HepG2 (cell line): ENCODE results near the gene SSU72. TPM values are rescaled to one million over a fixed set of nuclear protein-coding genes. Genes with fewer than 3 reads are reported as not detected.

ENCODE experiments used
- CBFB ChIP-seq: sonication (generic); formaldehyde crosslinking; IDR thresholded peaks from 2 replicates; pipeline ENCODE4 v1.4.0; 2020; ENCODE audit warnings: missing genetic modification reagents
- CERS6 ChIP-seq: sonication (generic); formaldehyde crosslinking; IDR thresholded peaks from 2 replicates; pipeline ENCODE4 v1.5.0; 2020; ENCODE audit warnings: missing genetic modification reagents
- FOXO1 ChIP-seq: sonication (generic); formaldehyde crosslinking; IDR thresholded peaks from 2 replicates; pipeline ENCODE4 v1.4.0; 2020; ENCODE audit warnings: missing genetic modification reagents
- GMEB1 ChIP-seq: sonication (generic); formaldehyde crosslinking; IDR thresholded peaks from 2 replicates; pipeline ENCODE4 v1.5.1; 2020; ENCODE audit warnings: missing genetic modification reagents, mild to moderate bottlenecking, borderline replicate concordance
- HDAC6 ChIP-seq: fragments of 200-600 bp; sonication (generic); IDR thresholded peaks from 2 replicates; pipeline ENCODE4 v1.7.0; 2017; ENCODE audit warnings: mild to moderate bottlenecking, antibody characterized with exemption, low read length, low read depth
- HOXA3 ChIP-seq: sonication (generic); formaldehyde crosslinking; IDR thresholded peaks from 2 replicates; pipeline ENCODE4 v1.5.0; 2020; ENCODE audit warnings: missing genetic modification reagents
- MED13 ChIP-seq: sonication (generic); formaldehyde crosslinking; IDR thresholded peaks from 2 replicates; pipeline ENCODE4 v1.5.0; 2020; ENCODE audit warnings: missing genetic modification reagents
- MLX ChIP-seq: IDR thresholded peaks from 2 replicates; pipeline ENCODE4 v1.6.1; 2016
- MXI1 ChIP-seq: IDR thresholded peaks from 3 replicates; pipeline ENCODE4 v1.6.1; 2012; ENCODE audit warnings: low read depth, low read length, inconsistent platforms, borderline replicate concordance
- NR2C2 ChIP-seq: sonication (generic); formaldehyde crosslinking; IDR thresholded peaks from 2 replicates; pipeline ENCODE4 v1.4.0; 2020; ENCODE audit warnings: missing genetic modification reagents, mild to moderate bottlenecking, moderate library complexity, borderline replicate concordance
- RBM22 ChIP-seq: fragments of 200-400 bp; formaldehyde crosslinking; optimal IDR thresholded peaks from 2 replicates; pipeline ENCODE3; 2017; ENCODE audit warnings: mild to moderate bottlenecking, low read length, moderate library complexity
- RFXANK ChIP-seq: IDR thresholded peaks from 2 replicates; pipeline ENCODE4 v1.6.1; 2016
- SUZ12 ChIP-seq: fragments of 150-350 bp; IDR thresholded peaks from 2 replicates; pipeline ENCODE4 v1.6.1; 2014; ENCODE audit warnings: low read depth, low read length
- UBTF ChIP-seq: sonication (generic); formaldehyde crosslinking; IDR thresholded peaks from 2 replicates; pipeline ENCODE4 v1.4.0; 2020; ENCODE audit warnings: mild to moderate bottlenecking, missing genetic modification reagents
- ZEB1 ChIP-seq: IDR thresholded peaks from 2 replicates; pipeline ENCODE4 v1.6.1; 2012; ENCODE audit warnings: mild to moderate bottlenecking, low read depth, inconsistent platforms; ENCODE audit not compliant: insufficient replicate concordance
- ZFP82 ChIP-seq: sonication (generic); formaldehyde crosslinking; IDR thresholded peaks from 2 replicates; pipeline ENCODE4 v1.5.1; 2020; ENCODE audit warnings: mild to moderate bottlenecking, missing genetic modification reagents, borderline replicate concordance
- ZFP90 ChIP-seq: sonication (generic); formaldehyde crosslinking; IDR thresholded peaks from 2 replicates; pipeline ENCODE4 v1.8.0; 2022; ENCODE audit warnings: missing genetic modification reagents, mild to moderate bottlenecking, inconsistent platforms, borderline replicate concordance
- ZNF205 ChIP-seq: IDR thresholded peaks from 2 replicates; pipeline ENCODE4 v1.6.1; 2018; ENCODE audit warnings: missing biosample characterization, missing genetic modification reagents
- ZNF232 ChIP-seq: sonication (generic); formaldehyde crosslinking; IDR thresholded peaks from 2 replicates; pipeline ENCODE4 v1.4.0; 2020; ENCODE audit warnings: missing genetic modification reagents, borderline replicate concordance
- ZNF674 ChIP-seq: sonication (generic); formaldehyde crosslinking; IDR thresholded peaks from 2 replicates; pipeline ENCODE4 v1.5.0; 2020; ENCODE audit warnings: low read depth, mild to moderate bottlenecking, missing genetic modification reagents
- ZNF709 ChIP-seq: sonication (generic); formaldehyde crosslinking; IDR thresholded peaks from 2 replicates; pipeline ENCODE4 v1.5.0; 2020; ENCODE audit warnings: mild to moderate bottlenecking, missing genetic modification reagents
- ZNF761 ChIP-seq: sonication (generic); formaldehyde crosslinking; conservative IDR thresholded peaks from 2 replicates; pipeline ENCODE4 v1.4.0; 2020; ENCODE audit warnings: mild to moderate bottlenecking, missing genetic modification reagents
- ZNF780A ChIP-seq: sonication (generic); formaldehyde crosslinking; IDR thresholded peaks from 2 replicates; pipeline ENCODE4 v1.8.0; 2022; ENCODE audit warnings: mild to moderate bottlenecking, missing genetic modification reagents, moderate library complexity
- ZSCAN29 ChIP-seq: sonication (generic); formaldehyde crosslinking; conservative IDR thresholded peaks from 2 replicates; pipeline ENCODE4 v1.4.0; 2020; ENCODE audit warnings: mild to moderate bottlenecking, missing genetic modification reagents
- polyA plus RNA-seq, 8 experiments: library from polyadenylated mRNA; depleted of rRNA in 3 of 8; stranded (reverse) in 7 of 8; unstranded in 1 of 8; fragments of >200 nt; fragmentation: Illumina TruSeq in 4 of 8; extraction: Trizol in 4 of 8; gene quantifications; 2 replicates each; pipeline versions ENCODE4 v1.2.1 to v1.2.3, GENCODE V29; 2011 to 2016; ENCODE audit warnings: low read depth in 4 of 8, missing spikeins in 1 of 8, mixed read lengths in 1 of 8; ENCODE audit not compliant: insufficient read depth in 1 of 8
- total RNA-seq, 5 experiments: library from RNA; depleted of rRNA; stranded (reverse); fragments of >200 nt; fragmentation: Illumina TruSeq; extraction: Trizol; gene quantifications; 2 replicates each; pipeline ENCODE4 v1.2.3, GENCODE V29; 2016; ENCODE audit warnings: low read depth in 1 of 5

Gene SSU72
- total and polyA plus RNA-seq, 2 of the 13 experiments (the other 11 are each of a cell fraction or from before 2014, with no cell fraction given): 42.8 to 67.1 TPM

- TF ChIP-seq CERS6 (CRISPR knock-in tag) (no peak), MED13 (CRISPR knock-in tag) (peak; percentile 44; the same call in 1 of the 2 replicates), CBFB (CRISPR knock-in tag) (0 out of 2 replicates have a peak, but pooled peaks have one; percentile 14), ZNF761 (CRISPR knock-in tag) (peak; percentile 92), ZNF674 (0 out of 2 replicates have a peak, but pooled peaks have one; percentile 78), ZEB1 (no peak), ZNF709 (CRISPR knock-in tag) (peak; percentile 40), ZSCAN29 (CRISPR knock-in tag) (peak; percentile 83; the same call in 1 of the 2 replicates), GMEB1 (CRISPR knock-in tag) (peak; percentile 94), ZNF205 (CRISPR knock-in tag) (no peak), FOXO1 (CRISPR knock-in tag) (peak; percentile 37; the same call in 1 of the 2 replicates), ZNF780A (CRISPR knock-in tag) (no peak), SUZ12 (peak; percentile 60), RFXANK (peak; percentile 96), ZNF232 (CRISPR knock-in tag) (peak; percentile 90), HDAC6 (no peak), NR2C2 (peak; percentile 87), ZFP82 (CRISPR knock-in tag) (peak; percentile 88), ZFP90 (CRISPR knock-in tag) (0 out of 2 replicates have a peak, but pooled peaks have one; percentile 53), HOXA3 (CRISPR knock-in tag) (peak; percentile 97), MXI1 (peak; percentile 94), MLX (peak; percentile 11; the same call in 1 of the 2 replicates), RBM22 (peak; percentile 12), UBTF (peak; percentile 69)
Measured at GRCh38 chr1:1615256-1616044, 40.8 kb upstream of the SSU72 start, which contains the start of gene MIB2 (continued).
